Glutamatergic neuron (in vitro differentiated cells): ENCODE results near the gene SHMT2. TPM values are rescaled to one million over a fixed set of nuclear protein-coding genes. Genes with fewer than 3 reads are reported as not detected.

Experiments
- DNase-seq: peaks from one replicate; pipeline ENCODE4 v3.0.0; 2022
- H3K27ac Mint-ChIP-seq: one replicate; pipeline ENCODE4 v1.8.0; 2020; ENCODE audit warnings: mild to moderate bottlenecking, mixed read lengths, inconsistent platforms; ENCODE audit not compliant: unreplicated experiment
- H3K27me3 Mint-ChIP-seq: one replicate; pipeline ENCODE4 v1.8.0; 2020; ENCODE audit warnings: mild to moderate bottlenecking, moderate library complexity, mixed read lengths, inconsistent platforms; ENCODE audit not compliant: unreplicated experiment
- H3K36me3 Mint-ChIP-seq: one replicate; pipeline ENCODE4 v1.8.0; 2020; ENCODE audit warnings: mild to moderate bottlenecking, mixed read lengths, inconsistent platforms; ENCODE audit not compliant: unreplicated experiment
- H3K4me1 Mint-ChIP-seq: one replicate; pipeline ENCODE4 v1.8.0; 2020; ENCODE audit warnings: mild to moderate bottlenecking, low read depth, mixed read lengths, inconsistent platforms; ENCODE audit not compliant: unreplicated experiment
- H3K4me3 Mint-ChIP-seq: one replicate; pipeline ENCODE4 v1.8.0; 2020; ENCODE audit warnings: mild to moderate bottlenecking, mixed read lengths, inconsistent platforms; ENCODE audit not compliant: unreplicated experiment
- H3K9me3 Mint-ChIP-seq: one replicate; pipeline ENCODE4 v1.8.0; 2020; ENCODE audit warnings: mild to moderate bottlenecking, moderate library complexity, mixed read lengths, inconsistent platforms; ENCODE audit not compliant: unreplicated experiment
- total RNA-seq: library from RNA; stranded (reverse); fragmentation: NEBNext Ultra II Directional; extraction: Animal tissue kit (Norgen Biotek cat#: 25700); gene quantifications from one replicate; pipeline ENCODE4 v1.2.1, GENCODE V29; 2021; ENCODE audit not compliant: unreplicated experiment
- TF ChIP-seq, protein P1 (sequence below): fragments of 200-600 bp; sonication (generic); IDR thresholded peaks from one replicate; pipeline ENCODE4 v1.5.0; 2021; ENCODE audit not compliant: partially characterized antibody, unreplicated experiment

Gene SHMT2
- total RNA-seq, 1 donor from 2014 or later = 165 TPM

DNA sequence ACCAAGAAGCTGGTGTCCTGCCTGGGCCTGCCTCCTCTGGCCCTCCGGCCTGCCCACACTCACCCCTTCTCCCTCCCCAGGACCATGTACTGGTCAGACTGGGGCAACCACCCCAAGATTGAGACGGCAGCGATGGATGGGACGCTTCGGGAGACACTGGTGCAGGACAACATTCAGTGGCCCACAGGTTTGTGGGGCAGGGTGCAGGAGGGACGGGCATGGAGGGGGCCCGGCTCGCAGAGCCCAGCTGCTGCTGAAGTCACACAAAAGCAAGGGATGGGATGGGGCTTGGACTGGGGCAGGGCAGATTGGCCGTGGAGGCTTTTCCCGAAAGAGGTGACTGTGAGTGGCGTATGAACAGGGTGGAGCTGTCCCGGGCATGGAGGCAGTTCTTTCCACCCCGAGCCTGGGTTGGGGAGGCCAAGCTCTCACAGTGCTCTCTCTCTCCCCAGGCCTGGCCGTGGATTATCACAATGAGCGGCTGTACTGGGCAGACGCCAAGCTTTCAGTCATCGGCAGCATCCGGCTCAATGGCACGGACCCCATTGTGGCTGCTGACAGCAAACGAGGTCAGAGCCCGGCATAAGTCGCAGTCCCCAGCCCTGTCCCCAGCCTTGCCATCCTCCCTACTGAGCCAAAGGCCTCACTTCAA lies 20.8 kb upstream of the SHMT2 start:
- H3K27ac Mint-ChIP-seq = no peak overlapping the region
- DNase-seq = no peak
- peaks cover 5% of the 10 kb centered on the region for H3K4me1 Mint-ChIP-seq
- TF ChIP-seq, protein P1, sequence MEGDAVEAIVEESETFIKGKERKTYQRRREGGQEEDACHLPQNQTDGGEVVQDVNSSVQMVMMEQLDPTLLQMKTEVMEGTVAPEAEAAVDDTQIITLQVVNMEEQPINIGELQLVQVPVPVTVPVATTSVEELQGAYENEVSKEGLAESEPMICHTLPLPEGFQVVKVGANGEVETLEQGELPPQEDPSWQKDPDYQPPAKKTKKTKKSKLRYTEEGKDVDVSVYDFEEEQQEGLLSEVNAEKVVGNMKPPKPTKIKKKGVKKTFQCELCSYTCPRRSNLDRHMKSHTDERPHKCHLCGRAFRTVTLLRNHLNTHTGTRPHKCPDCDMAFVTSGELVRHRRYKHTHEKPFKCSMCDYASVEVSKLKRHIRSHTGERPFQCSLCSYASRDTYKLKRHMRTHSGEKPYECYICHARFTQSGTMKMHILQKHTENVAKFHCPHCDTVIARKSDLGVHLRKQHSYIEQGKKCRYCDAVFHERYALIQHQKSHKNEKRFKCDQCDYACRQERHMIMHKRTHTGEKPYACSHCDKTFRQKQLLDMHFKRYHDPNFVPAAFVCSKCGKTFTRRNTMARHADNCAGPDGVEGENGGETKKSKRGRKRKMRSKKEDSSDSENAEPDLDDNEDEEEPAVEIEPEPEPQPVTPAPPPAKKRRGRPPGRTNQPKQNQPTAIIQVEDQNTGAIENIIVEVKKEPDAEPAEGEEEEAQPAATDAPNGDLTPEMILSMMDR = no peak
- peaks cover 8% of the 10 kb centered on the region for H3K9me3 Mint-ChIP-seq
- peaks cover 13% of the 10 kb centered on the region for H3K27me3 Mint-ChIP-seq
- no peak overlapping the region for H3K4me3 Mint-ChIP-seq
- no peaks in the 10 kb centered on the region for H3K36me3 Mint-ChIP-seq

DNA sequence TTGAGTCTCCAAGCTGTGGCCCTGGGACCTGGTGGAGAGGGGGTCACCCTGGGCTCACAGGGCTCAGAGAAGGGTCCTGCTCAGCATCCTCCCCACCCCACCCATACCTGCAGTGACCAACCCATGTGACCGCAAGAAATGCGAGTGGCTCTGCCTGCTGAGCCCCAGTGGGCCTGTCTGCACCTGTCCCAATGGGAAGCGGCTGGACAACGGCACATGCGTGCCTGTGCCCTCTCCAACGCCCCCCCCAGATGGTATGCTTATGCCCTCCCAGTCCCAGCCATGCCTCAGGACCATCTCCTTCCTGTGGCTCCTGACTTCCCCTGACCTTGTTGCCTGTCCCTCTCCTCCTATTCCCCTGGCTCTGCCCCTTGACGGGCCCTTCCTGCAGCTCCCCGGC lies 19.6 kb upstream of the SHMT2 start:
- H3K4me3 Mint-ChIP-seq = no peak overlapping the region
- no peak overlapping the region for H3K27ac Mint-ChIP-seq
- H3K27me3 Mint-ChIP-seq = peaks cover 23% of the 10 kb centered on the region
- peaks cover 14% of the 10 kb centered on the region for H3K4me1 Mint-ChIP-seq
- no peak for DNase-seq
- H3K36me3 Mint-ChIP-seq = no peaks in the 10 kb centered on the region
- H3K9me3 Mint-ChIP-seq = peaks cover 17% of the 10 kb centered on the region
- TF ChIP-seq, protein P1 = no peak

DNA sequence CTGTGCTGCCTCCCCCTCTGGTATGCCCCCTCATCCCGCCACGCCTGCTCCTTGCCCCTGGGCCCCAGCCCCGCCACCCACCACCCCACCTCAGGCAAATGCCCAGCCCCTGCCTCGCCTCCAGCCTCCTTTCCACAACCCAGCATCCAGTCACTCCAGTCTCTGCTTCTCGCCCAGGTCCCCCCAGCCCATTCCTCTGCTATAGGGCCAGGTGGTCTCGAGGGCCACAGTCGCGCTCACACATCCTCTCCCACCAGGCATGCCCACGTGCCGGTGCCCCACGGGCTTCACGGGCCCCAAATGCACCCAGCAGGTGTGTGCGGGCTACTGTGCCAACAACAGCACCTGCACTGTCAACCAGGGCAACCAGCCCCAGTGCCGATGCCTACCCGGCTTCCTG lies 19.1 kb upstream of the SHMT2 start:
- Mint-ChIP-seq H3K4me1 (peaks cover 17% of the 10 kb centered on the region), H3K9me3 (peaks cover 17% of the 10 kb centered on the region), H3K36me3 (no peaks in the 10 kb centered on the region), H3K4me3 (no peak overlapping the region), H3K27ac (no peak overlapping the region), H3K27me3 (peaks cover 26% of the 10 kb centered on the region)
- TF ChIP-seq, protein P1 = no peak
- no peak for DNase-seq

DNA sequence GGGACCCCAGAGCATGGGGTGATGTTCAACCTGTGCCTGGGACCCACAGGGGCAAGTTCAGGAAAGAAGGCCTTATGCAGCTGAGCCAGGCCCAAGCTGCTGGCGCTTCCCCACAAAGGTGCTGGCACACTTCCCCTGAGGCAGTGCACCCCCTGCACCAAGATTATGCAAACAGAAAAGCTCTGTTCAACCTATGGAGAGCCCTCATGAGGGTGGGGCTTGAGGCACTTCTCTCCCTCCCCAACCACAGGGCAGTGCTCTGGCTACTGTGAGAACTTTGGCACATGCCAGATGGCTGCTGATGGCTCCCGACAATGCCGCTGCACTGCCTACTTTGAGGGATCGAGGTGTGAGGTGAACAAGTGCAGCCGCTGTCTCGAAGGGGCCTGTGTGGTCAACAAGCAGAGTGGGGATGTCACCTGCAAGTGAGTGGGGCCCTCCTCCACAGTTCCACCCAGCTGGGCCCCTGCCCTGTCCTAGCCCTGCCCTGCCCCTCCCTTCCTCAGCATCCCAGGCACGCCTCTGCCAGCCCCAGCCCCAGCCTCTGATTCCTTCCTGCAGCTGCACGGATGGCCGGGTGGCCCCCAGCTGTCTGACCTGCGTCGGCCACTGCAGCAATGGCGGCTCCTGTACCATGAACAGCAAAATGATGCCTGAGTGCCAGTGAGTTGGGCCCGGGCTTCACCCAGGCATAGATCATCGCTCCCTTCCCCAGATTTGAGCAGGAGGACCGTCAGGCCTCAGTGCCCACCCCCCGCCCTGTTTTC lies 18.4 kb upstream of the SHMT2 start:
- H3K4me1 Mint-ChIP-seq = peaks cover 22% of the 10 kb centered on the region
- no peaks in the 10 kb centered on the region for H3K36me3 Mint-ChIP-seq
- no peak overlapping the region for H3K4me3 Mint-ChIP-seq

More for the DNA sequence above, 18.4 kb upstream of the SHMT2 start:
- H3K9me3 Mint-ChIP-seq = peaks cover 21% of the 10 kb centered on the region
- peaks cover 30% of the 10 kb centered on the region for H3K27me3 Mint-ChIP-seq
- DNase-seq = no peak
- H3K27ac Mint-ChIP-seq = no peak overlapping the region
- TF ChIP-seq, protein P1 = no peak
